PC-3 (cell line): ENCODE data around the gene RHOBTB1.

Experiments
- EZH2 ChIP-seq: fragments of 300-600 bp; sonication (generic); IDR thresholded peaks from one replicate; pipeline ENCODE4 v1.6.1; 2017; ENCODE audit warnings: antibody characterized with exemption, mild to moderate bottlenecking, low read length; ENCODE audit not compliant: unreplicated experiment
- TF ChIP-seq, protein P1 (sequence below): fragments of 300-600 bp; sonication (generic); conservative IDR thresholded peaks from 2 replicates; pipeline ENCODE4 v1.5.1; 2017; ENCODE audit warnings: antibody characterized with exemption, low read depth, mild to moderate bottlenecking, low read length

DNA sequence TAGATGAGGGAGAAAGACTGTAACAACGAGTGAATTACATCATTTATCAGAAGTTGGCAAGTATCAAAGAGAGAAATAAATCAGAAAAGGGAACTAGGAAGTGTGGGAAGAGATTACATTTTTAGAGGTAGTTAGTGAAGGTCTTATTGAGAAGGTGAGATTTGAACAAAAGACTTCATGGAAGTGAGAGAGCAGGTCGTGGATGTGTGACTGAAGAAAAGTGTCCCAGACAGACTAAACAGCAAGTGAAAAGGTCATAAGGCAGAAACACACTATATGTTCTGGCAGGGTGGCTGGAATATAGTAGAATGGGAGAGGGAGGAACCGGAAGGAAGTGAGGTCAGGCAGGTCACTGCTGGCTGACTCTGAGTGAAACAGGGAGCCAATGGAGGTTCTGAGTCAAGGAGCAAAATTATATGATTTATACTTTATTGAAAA, 35.7 kb upstream of the RHOBTB1 start:
- TF ChIP-seq, protein P1, sequence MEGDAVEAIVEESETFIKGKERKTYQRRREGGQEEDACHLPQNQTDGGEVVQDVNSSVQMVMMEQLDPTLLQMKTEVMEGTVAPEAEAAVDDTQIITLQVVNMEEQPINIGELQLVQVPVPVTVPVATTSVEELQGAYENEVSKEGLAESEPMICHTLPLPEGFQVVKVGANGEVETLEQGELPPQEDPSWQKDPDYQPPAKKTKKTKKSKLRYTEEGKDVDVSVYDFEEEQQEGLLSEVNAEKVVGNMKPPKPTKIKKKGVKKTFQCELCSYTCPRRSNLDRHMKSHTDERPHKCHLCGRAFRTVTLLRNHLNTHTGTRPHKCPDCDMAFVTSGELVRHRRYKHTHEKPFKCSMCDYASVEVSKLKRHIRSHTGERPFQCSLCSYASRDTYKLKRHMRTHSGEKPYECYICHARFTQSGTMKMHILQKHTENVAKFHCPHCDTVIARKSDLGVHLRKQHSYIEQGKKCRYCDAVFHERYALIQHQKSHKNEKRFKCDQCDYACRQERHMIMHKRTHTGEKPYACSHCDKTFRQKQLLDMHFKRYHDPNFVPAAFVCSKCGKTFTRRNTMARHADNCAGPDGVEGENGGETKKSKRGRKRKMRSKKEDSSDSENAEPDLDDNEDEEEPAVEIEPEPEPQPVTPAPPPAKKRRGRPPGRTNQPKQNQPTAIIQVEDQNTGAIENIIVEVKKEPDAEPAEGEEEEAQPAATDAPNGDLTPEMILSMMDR = no peak
- TF ChIP-seq EZH2 = no peak
